GM10266 (cell line): Measurements from ENCODE around the gene TLE7.
A peak's percentile ranks its signal among the peaks of the same experiment; 100 is the strongest.

Experiments
- DNase-seq: peaks from one replicate; pipeline ENCODE4 v3.0.0; 2012; ENCODE audit errors: extremely low spot score
- TF ChIP-seq, protein P1 (sequence below): IDR thresholded peaks from 2 replicates; pipeline ENCODE4 v1.5.1; 2012; ENCODE audit warnings: mild to moderate bottlenecking, low read depth; ENCODE audit not compliant: control insufficient read depth, insufficient read depth; ENCODE audit errors: missing control alignments

TLE7 gene

DNA sequence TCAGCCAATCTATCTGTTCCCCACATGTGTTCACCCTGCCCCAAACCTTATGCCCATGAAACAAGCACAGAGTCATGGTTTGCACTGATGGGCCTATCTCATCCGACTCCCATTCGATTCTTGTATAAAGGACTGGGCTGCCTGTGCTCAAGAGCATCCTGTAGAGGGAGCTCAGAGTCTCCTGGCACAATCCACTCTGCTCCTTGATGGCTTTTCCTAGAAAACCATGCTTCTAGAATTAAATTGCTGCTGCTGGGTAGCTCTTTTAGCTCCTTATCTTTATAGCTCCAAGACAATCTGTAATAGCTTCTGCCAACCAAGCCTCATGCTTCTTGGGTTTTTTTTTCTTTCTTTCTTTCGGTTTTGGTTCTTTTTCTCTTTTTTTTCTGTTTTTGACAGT is 37.6 kb upstream of the TLE7 start:
- no peak for DNase-seq
- TF ChIP-seq, protein P1, sequence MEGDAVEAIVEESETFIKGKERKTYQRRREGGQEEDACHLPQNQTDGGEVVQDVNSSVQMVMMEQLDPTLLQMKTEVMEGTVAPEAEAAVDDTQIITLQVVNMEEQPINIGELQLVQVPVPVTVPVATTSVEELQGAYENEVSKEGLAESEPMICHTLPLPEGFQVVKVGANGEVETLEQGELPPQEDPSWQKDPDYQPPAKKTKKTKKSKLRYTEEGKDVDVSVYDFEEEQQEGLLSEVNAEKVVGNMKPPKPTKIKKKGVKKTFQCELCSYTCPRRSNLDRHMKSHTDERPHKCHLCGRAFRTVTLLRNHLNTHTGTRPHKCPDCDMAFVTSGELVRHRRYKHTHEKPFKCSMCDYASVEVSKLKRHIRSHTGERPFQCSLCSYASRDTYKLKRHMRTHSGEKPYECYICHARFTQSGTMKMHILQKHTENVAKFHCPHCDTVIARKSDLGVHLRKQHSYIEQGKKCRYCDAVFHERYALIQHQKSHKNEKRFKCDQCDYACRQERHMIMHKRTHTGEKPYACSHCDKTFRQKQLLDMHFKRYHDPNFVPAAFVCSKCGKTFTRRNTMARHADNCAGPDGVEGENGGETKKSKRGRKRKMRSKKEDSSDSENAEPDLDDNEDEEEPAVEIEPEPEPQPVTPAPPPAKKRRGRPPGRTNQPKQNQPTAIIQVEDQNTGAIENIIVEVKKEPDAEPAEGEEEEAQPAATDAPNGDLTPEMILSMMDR = peak; percentile 32

DNA sequence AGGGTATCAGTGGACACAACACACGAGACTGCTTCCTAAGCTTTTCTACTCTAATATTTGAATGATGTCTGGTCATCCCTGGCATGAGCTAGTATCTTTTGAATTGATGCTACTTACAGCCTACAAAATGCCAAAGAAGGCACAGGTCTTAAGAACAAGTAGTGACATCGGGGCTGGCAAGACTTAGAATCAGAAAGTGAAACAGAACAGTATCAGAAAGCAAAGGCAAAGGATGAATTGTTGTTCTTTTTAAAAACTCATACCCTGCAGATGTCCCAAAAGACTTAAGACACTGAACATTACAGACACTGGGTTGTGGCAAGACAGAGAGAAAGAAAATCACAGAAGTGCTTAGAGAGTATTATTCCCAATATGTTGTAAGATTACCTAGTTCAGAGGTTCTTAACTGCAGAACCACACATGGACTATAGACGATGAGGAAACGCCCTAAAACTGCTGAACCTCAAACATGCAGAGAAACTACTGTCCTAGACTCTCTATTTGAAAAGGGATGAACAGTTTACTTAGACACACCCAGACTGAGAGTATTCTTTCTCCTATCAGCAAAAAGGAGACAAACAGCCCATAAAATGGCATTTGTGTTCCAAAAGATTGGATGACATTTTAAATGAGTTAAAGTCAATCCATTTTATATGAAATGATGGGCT is 34.7 kb upstream of the TLE7 start:
- TF ChIP-seq, protein P1 = no peak
- no peak for DNase-seq

DNA sequence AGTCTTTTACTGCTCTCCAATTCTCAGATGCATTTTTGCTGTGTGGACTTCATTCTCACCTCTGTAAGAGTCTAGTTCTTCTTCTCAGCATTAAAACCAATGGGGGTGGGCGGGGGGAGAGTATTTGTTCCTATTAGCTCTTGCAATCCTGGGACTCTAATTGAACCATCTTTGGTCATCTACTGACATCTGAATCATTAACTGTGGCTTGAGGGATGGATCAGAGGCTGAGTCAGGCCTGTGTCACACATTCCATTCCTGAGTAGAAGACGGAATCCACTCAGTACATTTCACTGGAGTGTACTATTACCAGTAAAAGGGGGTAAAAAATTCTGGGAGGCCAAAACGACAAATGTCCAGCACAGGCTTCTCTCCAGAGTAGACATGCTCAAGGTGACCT is 33.0 kb upstream of the TLE7 start:
- DNase-seq = no peak
- TF ChIP-seq, protein P1 = no peak

DNA sequence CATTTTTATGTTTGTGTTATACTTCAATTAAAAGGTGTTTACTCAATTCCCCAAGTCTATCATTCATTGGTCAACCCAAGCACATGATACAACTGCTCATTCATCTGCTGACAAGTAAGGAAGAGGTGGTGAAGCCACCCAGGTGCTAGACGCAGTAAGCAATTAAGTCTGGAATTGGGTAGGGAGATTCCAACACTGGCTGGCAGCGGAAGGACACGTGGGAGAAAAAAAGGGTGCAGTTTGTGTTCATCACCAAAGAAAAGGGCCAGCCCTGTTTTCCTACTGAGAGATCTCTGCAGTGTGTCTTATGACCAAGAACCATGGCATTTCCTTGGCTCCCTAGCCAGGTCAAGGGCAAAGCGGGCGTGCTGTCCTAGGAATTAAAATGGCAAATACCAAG is 32.0 kb upstream of the TLE7 start:
- DNase-seq = no peak
- TF ChIP-seq, protein P1 = no peak

DNA sequence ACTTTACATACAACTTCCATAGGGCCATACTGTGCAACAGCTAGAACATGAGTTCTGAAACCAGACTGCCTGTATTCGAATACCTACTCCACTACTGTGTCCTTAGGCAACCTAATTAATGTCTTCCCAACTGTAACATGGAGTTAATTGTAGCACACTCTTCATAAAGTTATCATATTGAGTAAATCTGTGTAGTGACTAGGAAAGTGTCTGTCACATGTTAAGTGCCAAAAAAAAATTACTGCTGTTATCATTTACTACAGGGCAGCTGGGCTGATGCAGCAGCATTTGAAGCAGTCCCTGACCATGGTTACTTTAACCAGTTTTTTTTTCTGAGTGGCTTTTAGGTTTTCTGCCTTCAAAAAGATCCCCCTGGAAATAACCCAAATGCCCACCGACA is 31.1 kb upstream of the TLE7 start:
- TF ChIP-seq, protein P1 = no peak
- DNase-seq = no peak

DNA sequence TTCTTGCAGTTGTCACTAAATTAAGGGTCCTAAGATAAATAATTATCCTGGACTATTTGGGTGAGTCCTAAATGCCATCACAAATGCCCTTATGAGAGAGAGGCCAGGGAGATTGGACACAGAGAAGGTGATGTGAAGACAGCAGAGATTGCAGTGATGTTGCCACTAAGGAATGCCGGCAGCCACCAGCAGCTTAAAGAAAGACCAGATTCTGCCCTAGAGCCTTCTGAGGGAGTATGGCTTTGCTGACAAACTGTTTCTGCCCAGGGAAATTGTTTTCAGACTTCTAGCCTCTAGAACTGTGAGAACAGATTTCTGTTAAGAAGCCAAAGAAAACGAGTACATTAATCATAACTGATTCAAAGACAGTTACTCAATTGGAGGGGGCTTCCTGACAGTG is 30.2 kb upstream of the TLE7 start:
- TF ChIP-seq, protein P1 = no peak
- no peak for DNase-seq

DNA sequence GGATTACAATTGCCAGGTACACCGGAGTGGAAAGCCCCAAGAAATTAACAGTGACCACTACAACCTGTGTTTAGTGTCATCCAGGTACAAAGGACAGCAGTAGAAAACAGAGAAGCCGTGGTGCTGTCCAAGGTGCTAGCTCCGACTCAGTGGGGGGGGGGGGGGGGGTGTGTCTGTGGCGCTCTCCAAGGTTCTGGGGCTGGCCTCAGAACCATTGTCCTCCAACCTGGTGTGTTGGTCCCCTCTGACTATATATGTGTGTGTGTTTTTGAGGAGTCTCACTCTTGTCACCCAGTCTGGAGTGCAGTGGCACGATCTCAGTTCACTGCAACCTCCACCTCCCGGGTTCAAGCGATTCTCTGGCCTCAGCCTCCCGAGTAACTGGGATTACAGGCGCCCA is 26.0 kb upstream of the TLE7 start:
- DNase-seq = peak; percentile 37
- TF ChIP-seq, protein P1 = no peak
